DOHH2 (cell line): ENCODE measurements around the gene ZNF682.

Experiments
- H3F3A ChIP-seq: fragments of 200-600 bp; sonication (generic), shearing (Covaris generic); 2 replicates; pipeline ENCODE4 v1.6.0; 2016; ENCODE audit warnings: antibody characterized with exemption, mild to moderate bottlenecking; ENCODE audit not compliant: control insufficient read depth, insufficient read depth
- H3K27ac ChIP-seq: fragments of 200-600 bp; sonication (generic); 2 replicates; pipeline ENCODE4 v1.5.1; 2014; ENCODE audit warnings: low read depth, mild to moderate bottlenecking, low read length, moderate library complexity
- H3K27me3 ChIP-seq: fragments of 200-600 bp; sonication (generic); 2 replicates; pipeline ENCODE4 v1.6.1; 2014; ENCODE audit warnings: mild to moderate bottlenecking, low read length, mixed read lengths; ENCODE audit not compliant: control insufficient read depth
- H3K36me3 ChIP-seq: fragments of 200-600 bp; sonication (generic); 2 replicates; pipeline ENCODE4 v1.6.1; 2014; ENCODE audit warnings: mild to moderate bottlenecking, low read length, moderate library complexity, mixed read lengths; ENCODE audit not compliant: control insufficient read depth
- H3K4me1 ChIP-seq: fragments of 200-600 bp; sonication (generic); 2 replicates; pipeline ENCODE4 v1.6.1; 2014; ENCODE audit warnings: mild to moderate bottlenecking, low read length, mixed read lengths; ENCODE audit not compliant: control insufficient read depth
- H3K4me2 ChIP-seq: fragments of 200-600 bp; sonication (generic); 2 replicates; pipeline ENCODE4 v1.6.0; 2014; ENCODE audit warnings: mild to moderate bottlenecking, low read length, moderate library complexity
- H3K4me3 ChIP-seq: fragments of 200-600 bp; sonication (generic); 2 replicates; pipeline ENCODE4 v1.5.1; 2014; ENCODE audit warnings: mild to moderate bottlenecking, low read length, mixed read lengths
- H3K79me2 ChIP-seq: fragments of 200-600 bp; sonication (generic); 2 replicates; pipeline ENCODE4 v1.6.1; 2014; ENCODE audit warnings: mild to moderate bottlenecking, low read length, mixed read lengths; ENCODE audit not compliant: control insufficient read depth
- H3K9me2 ChIP-seq: fragments of 200-600 bp; sonication (generic); replicated peaks from 2 replicates; pipeline ENCODE4 v1.6.1; 2014; ENCODE audit warnings: mild to moderate bottlenecking, low read length, mixed read lengths; ENCODE audit not compliant: control insufficient read depth
- H3K9me3 ChIP-seq: fragments of 200-600 bp; sonication (generic); 2 replicates; pipeline ENCODE4 v1.6.1; 2014; ENCODE audit warnings: antibody characterized with exemption, low read length, mixed read lengths; ENCODE audit not compliant: control insufficient read depth, insufficient read depth
- H4K20me1 ChIP-seq: fragments of 200-600 bp; sonication (generic); 2 replicates; pipeline ENCODE4 v1.6.0; 2014; ENCODE audit warnings: low read depth, mild to moderate bottlenecking, antibody characterized with exemption, low read length, moderate library complexity; ENCODE audit not compliant: control insufficient read depth, insufficient read depth
- EZH2phosphoT487 ChIP-seq: fragments of 200-600 bp; sonication (generic); IDR thresholded peaks from 2 replicates; pipeline ENCODE4 v1.6.1; 2017; ENCODE audit warnings: borderline replicate concordance, mild to moderate bottlenecking, antibody characterized with exemption, low read length, moderate library complexity, mixed read lengths
- TF ChIP-seq, protein P1 (sequence below): fragments of 200-600 bp; sonication (generic); IDR thresholded peaks from one replicate; pipeline ENCODE4 v1.5.1; 2014; ENCODE audit warnings: antibody characterized with exemption, mild to moderate bottlenecking, low read depth, low read length; ENCODE audit not compliant: poor library complexity, severe bottlenecking

ZNF682 gene

DNA sequence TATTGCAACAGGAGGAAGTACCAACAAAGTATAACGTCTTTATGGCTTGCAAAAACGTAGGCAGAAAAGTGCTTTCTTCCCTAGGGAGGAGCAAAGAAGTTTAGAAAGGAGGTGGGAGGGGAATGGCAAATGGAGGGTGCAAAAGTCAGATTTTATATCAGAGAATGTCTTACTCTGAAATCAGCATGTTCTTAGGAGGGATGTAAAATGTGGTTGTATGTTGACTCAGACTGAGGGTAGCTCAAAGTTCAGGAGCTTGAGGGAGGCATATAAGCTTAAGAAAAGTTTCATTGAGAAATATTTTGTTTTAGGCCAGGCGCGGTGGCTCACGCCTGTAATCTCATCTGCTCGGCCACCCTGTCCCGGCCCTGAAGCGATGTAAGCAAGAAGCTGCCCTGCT is 40.2 kb upstream of the ZNF682 start:
- Histone ChIP-seq H3K27me3 (no peaks in the 10 kb centered on the region), H4K20me1 (no peaks in the 10 kb centered on the region), H3F3A (no peaks in the 10 kb centered on the region), H3K9me3 (peaks cover 17% of the 10 kb centered on the region; the same call in 1 of the 2 replicates), H3K4me2 (peak overlapping the region; percentile 67), H3K27ac (no peak overlapping the region), H3K36me3 (peaks cover 28% of the 10 kb centered on the region), H3K79me2 (peaks cover 64% of the 10 kb centered on the region), H3K4me3 (peak overlapping the region; percentile 84; the same call in 1 of the 2 replicates), H3K4me1 (peaks cover 10% of the 10 kb centered on the region), H3K9me2 (no peaks in the 10 kb centered on the region)
- TF ChIP-seq EZH2phosphoT487, result no peak
- TF ChIP-seq, protein P1, sequence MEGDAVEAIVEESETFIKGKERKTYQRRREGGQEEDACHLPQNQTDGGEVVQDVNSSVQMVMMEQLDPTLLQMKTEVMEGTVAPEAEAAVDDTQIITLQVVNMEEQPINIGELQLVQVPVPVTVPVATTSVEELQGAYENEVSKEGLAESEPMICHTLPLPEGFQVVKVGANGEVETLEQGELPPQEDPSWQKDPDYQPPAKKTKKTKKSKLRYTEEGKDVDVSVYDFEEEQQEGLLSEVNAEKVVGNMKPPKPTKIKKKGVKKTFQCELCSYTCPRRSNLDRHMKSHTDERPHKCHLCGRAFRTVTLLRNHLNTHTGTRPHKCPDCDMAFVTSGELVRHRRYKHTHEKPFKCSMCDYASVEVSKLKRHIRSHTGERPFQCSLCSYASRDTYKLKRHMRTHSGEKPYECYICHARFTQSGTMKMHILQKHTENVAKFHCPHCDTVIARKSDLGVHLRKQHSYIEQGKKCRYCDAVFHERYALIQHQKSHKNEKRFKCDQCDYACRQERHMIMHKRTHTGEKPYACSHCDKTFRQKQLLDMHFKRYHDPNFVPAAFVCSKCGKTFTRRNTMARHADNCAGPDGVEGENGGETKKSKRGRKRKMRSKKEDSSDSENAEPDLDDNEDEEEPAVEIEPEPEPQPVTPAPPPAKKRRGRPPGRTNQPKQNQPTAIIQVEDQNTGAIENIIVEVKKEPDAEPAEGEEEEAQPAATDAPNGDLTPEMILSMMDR, result no peak

DNA sequence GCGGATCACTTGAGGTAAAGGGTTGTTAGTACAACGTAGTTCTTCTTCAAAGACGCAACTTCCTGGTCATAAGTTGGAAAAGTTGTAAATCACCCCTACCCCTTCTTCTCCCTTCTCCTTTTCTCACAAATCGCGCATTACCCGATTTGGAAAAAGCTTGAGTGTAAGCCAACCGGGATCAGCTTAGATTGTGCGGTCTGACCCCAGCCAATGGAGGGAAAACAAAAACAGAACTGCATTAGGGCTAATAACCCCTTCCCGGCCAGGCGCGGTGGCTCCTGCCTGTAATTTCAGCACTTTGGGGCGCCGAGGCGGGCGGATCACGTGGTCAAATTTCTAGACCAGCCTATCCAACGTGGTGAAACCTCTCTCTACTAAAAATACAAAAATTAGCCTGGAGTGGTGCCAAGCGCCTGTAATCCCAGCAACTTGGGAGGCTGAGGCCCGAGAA is 39.3 kb upstream of the ZNF682 start:
- Histone ChIP-seq H3K4me2 (peak overlapping the region; percentile 67), H3K27me3 (no peaks in the 10 kb centered on the region), H3K79me2 (peaks cover 55% of the 10 kb centered on the region), H3K9me2 (no peaks in the 10 kb centered on the region), H3K4me1 (peaks cover 10% of the 10 kb centered on the region), H3K9me3 (peaks cover 17% of the 10 kb centered on the region; the same call in 1 of the 2 replicates), H3K36me3 (peaks cover 28% of the 10 kb centered on the region), H4K20me1 (no peaks in the 10 kb centered on the region), H3K27ac (peak overlapping the region; percentile 38), H3K4me3 (peak overlapping the region; percentile 84), H3F3A (no peaks in the 10 kb centered on the region)
- TF ChIP-seq, protein P1, result no peak
- TF ChIP-seq EZH2phosphoT487, result no peak

GRCh38 chr19:20077791-20078463 is 38.6 kb upstream of the ZNF682 start, which contains the start of gene ZNF90:
TSS of gene ZNF90 (plus strand) at chr19:20078000. CDS start at chr19:20078133, 133 bp downstream.
- H3K4me2 ChIP-seq, result peak within 1 kb of the TSS; percentile 67

More at GRCh38 chr19:20077791-20078463, 38.6 kb upstream of the ZNF682 start, which contains the start of gene ZNF90:
- Histone ChIP-seq H3F3A (no peaks in the 10 kb centered on the region), H3K27me3 (no peaks in the 10 kb centered on the region), H3K4me3 (peak within 1 kb of the TSS; percentile 84), H3K9me3 (peaks cover 13% of the 10 kb centered on the region; the same call in 1 of the 2 replicates), H4K20me1 (no peaks in the 10 kb centered on the region), H3K9me2 (no peaks in the 10 kb centered on the region), H3K4me1 (peaks cover 10% of the 10 kb centered on the region), H3K79me2 (peaks cover 48% of the 10 kb centered on the region), H3K36me3 (peaks cover 25% of the 10 kb centered on the region), H3K27ac (peak within 1 kb of the TSS; percentile 38)
- TF ChIP-seq, protein P1, result peak; percentile 24
- no peak for TF ChIP-seq EZH2phosphoT487
